ENCODE measurements around the gene ANXA2R.
"Not testable (repeated sequence)": the region's sequence is repeated elsewhere in the genome, so short reads cannot be mapped to it uniquely, and the experiment has no call there.

GRCh38 chr5:43086118-43086908, 46.2 kb upstream of the ANXA2R start:
- not testable (repeated sequence) for TF ChIP-seq BHLHE40 (IDR thresholded peaks at IDR 0.05; ENCODE audit: borderline replicate concordance); FOXM1 (IDR thresholded peaks at IDR 0.05; ENCODE audit: borderline replicate concordance); PKNOX1 (IDR thresholded peaks at IDR 0.05); TARDBP (IDR thresholded peaks at IDR 0.05); SP1 (IDR thresholded peaks at IDR 0.05); SUZ12 (IDR thresholded peaks at IDR 0.05)
